ENCODE data around the gene ANO5.
"Not testable (repeated sequence)": the region's sequence is repeated elsewhere in the genome, so short reads cannot be mapped to it uniquely, and the experiment has no call there.

GRCh38 chr11:22284991-22285390 lies 92.1 kb downstream of the ANO5 start:
- not testable (repeated sequence) for TF ChIP-seq POLR2AphosphoS5 (IDR thresholded peaks at IDR 0.05; ENCODE audit: low read depth, low read length); TAF1 (IDR thresholded peaks at IDR 0.05; ENCODE audit: borderline replicate concordance, low read depth, low read length)
